Neural cell (in vitro differentiated cells): ENCODE results near the gene ZNF324. TPM values are rescaled to one million over a fixed set of nuclear protein-coding genes. Genes with fewer than 3 reads are reported as not detected.

Source experiments
- H2AFZ ChIP-seq: fragments of 200-600, 300-800 bp; sonication (generic), shearing (Covaris generic); 2 replicates; pipeline ENCODE4 v1.6.0; 2014; ENCODE audit warnings: low read depth, mild to moderate bottlenecking, antibody characterized with exemption, low read length, moderate library complexity
- H3F3A ChIP-seq: fragments of 200-600 bp; shearing (Covaris generic); 2 replicates; pipeline ENCODE4 v1.6.1; 2016; ENCODE audit warnings: mild to moderate bottlenecking, moderate library complexity, mixed read lengths, antibody characterized with exemption, low read length; ENCODE audit not compliant: insufficient read depth, poor library complexity, severe bottlenecking
- H3K27ac ChIP-seq: fragments of 200-600, 300-800 bp; sonication (generic), shearing (Covaris generic); 2 replicates; pipeline ENCODE4 v1.5.1; 2014; ENCODE audit warnings: mild to moderate bottlenecking, low read length, moderate library complexity
- H3K27me3 ChIP-seq: fragments of 300-800, 200-600 bp; sonication (generic), shearing (Covaris generic); 2 replicates; pipeline ENCODE4 v1.6.0; 2014; ENCODE audit warnings: mild to moderate bottlenecking, low read depth, low read length, moderate library complexity; ENCODE audit not compliant: insufficient read depth
- H3K36me3 ChIP-seq: fragments of 300-800, 200-600 bp; sonication (generic), shearing (Covaris generic); 2 replicates; pipeline ENCODE4 v1.5.1; 2014; ENCODE audit warnings: mild to moderate bottlenecking, antibody characterized with exemption, low read length, moderate library complexity; ENCODE audit not compliant: insufficient read depth
- H3K4me2 ChIP-seq: fragments of 300-800, 200-600 bp; sonication (generic), shearing (Covaris generic); 2 replicates; pipeline ENCODE4 v1.6.0; 2014; ENCODE audit warnings: mild to moderate bottlenecking, low read length
- H3K4me3 ChIP-seq: fragments of 300-800, 200-600 bp; sonication (generic), shearing (Covaris generic); 2 replicates; pipeline ENCODE4 v1.5.1; 2014; ENCODE audit warnings: mild to moderate bottlenecking, low read length, moderate library complexity
- H3K79me2 ChIP-seq: fragments of 200-600 bp; shearing (Covaris generic); replicated peaks from 2 replicates; pipeline ENCODE4 v1.6.0; 2014; ENCODE audit warnings: mild to moderate bottlenecking, low read length, moderate library complexity; ENCODE audit not compliant: insufficient read depth
- H3K9ac ChIP-seq: fragments of 300-800, 200-600 bp; sonication (generic), shearing (Covaris generic); 2 replicates; pipeline ENCODE4 v1.6.1; 2016; ENCODE audit warnings: mild to moderate bottlenecking, low read length, mixed read lengths
- H3K9me2 ChIP-seq: fragments of 200-600 bp; shearing (Covaris generic); 2 replicates; pipeline ENCODE4 v1.6.1; 2016; ENCODE audit warnings: mild to moderate bottlenecking, low read length, mixed read lengths; ENCODE audit not compliant: insufficient read depth
- H3K9me3 ChIP-seq: fragments of 200-600, 300-800 bp; sonication (generic), shearing (Covaris generic); 2 replicates; pipeline ENCODE4 v1.6.1; 2016; ENCODE audit warnings: mild to moderate bottlenecking, mixed run types, low read length, moderate library complexity, mixed read lengths
- H4K20me1 ChIP-seq: fragments of 200-600 bp; shearing (Covaris generic); 2 replicates; pipeline ENCODE4 v1.6.1; 2016; ENCODE audit warnings: mild to moderate bottlenecking, mixed run types; ENCODE audit not compliant: insufficient read depth
- EP300 ChIP-seq: fragments of 450-650 bp; conservative IDR thresholded peaks from 2 replicates; pipeline ENCODE4 v1.6.1; 2014; ENCODE audit warnings: antibody characterized with exemption, mild to moderate bottlenecking, moderate library complexity; ENCODE audit not compliant: poor library complexity, severe bottlenecking
- EZH2 ChIP-seq: fragments of 200-600, 300-800 bp; shearing (Covaris generic), sonication (generic); IDR thresholded peaks from 2 replicates; pipeline ENCODE4 v1.6.1; 2014; ENCODE audit warnings: antibody characterized with exemption, low read length, borderline replicate concordance, mild to moderate bottlenecking; ENCODE audit not compliant: insufficient read depth, poor library complexity, severe bottlenecking
- MXI1 ChIP-seq: fragments of 450-650 bp; conservative IDR thresholded peaks from 2 replicates; pipeline ENCODE4 v1.6.1; 2014; ENCODE audit warnings: antibody characterized with exemption, mild to moderate bottlenecking; ENCODE audit not compliant: poor library complexity, severe bottlenecking
- POLR2AphosphoS5 ChIP-seq: IDR thresholded peaks from 2 replicates; pipeline ENCODE4 v1.6.1; 2012
- RAD21 ChIP-seq: fragments of 450-650 bp; conservative IDR thresholded peaks from 2 replicates; pipeline ENCODE4 v1.6.1; 2014; ENCODE audit warnings: antibody characterized with exemption, mild to moderate bottlenecking, moderate library complexity
- REST ChIP-seq: IDR thresholded peaks from 2 replicates; pipeline ENCODE4 v1.6.1; 2012; ENCODE audit warnings: borderline replicate concordance
- SMC3 ChIP-seq: fragments of 450-650 bp; conservative IDR thresholded peaks from 2 replicates; pipeline ENCODE4 v1.6.1; 2014; ENCODE audit warnings: antibody characterized with exemption, mild to moderate bottlenecking, moderate library complexity; ENCODE audit not compliant: poor library complexity
- TAF1 ChIP-seq: IDR thresholded peaks from 2 replicates; pipeline ENCODE4 v1.6.1; 2012; ENCODE audit warnings: low read depth
- polyA plus RNA-seq: library from polyadenylated mRNA; depleted of rRNA; stranded (reverse); fragments of >200 nt; gene quantifications from 2 replicates; pipeline ENCODE4 v1.2.3, GENCODE V29; 2014
- TF ChIP-seq, protein P1 (sequence below): fragments of 450-650 bp; IDR thresholded peaks from 2 replicates; pipeline ENCODE4 v1.5.1; 2014; ENCODE audit warnings: antibody characterized with exemption, mild to moderate bottlenecking, moderate library complexity; ENCODE audit not compliant: poor library complexity, severe bottlenecking

Gene ZNF324
- polyA plus RNA-seq, 1 donor from 2014 or later: 12.5 TPM

DNA sequence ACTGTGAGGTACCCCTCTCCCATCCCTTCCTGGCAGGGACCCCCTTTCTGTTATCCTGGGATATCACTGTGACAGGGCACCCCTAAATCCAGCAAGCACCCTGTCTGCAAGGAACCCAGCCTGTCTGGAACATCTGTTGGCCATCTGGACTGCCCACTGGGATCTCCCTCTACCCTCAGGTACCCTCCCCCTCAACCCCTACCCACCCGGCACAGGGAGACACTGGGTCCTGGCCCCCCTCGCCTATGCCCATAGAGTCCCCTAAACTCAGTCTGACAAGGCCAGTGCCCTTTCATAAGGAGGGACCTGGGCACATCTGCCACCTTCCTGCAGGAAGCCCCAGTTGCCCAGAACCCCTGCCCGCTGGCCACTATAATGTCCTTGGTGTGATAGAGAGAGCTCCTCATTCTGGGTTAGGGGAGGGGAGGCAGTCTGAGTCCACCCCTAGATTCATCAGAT is 47.7 kb downstream of the ZNF324 start:
- H3K4me2 ChIP-seq: no peak overlapping the region
- H3K9me2 ChIP-seq: no peaks in the 10 kb centered on the region
- H3K36me3 ChIP-seq: no peaks in the 10 kb centered on the region
- TF ChIP-seq SMC3 (no peak), TAF1 (no peak), RAD21 (no peak), EZH2 (no peak), MXI1 (no peak)
- TF ChIP-seq, protein P1, sequence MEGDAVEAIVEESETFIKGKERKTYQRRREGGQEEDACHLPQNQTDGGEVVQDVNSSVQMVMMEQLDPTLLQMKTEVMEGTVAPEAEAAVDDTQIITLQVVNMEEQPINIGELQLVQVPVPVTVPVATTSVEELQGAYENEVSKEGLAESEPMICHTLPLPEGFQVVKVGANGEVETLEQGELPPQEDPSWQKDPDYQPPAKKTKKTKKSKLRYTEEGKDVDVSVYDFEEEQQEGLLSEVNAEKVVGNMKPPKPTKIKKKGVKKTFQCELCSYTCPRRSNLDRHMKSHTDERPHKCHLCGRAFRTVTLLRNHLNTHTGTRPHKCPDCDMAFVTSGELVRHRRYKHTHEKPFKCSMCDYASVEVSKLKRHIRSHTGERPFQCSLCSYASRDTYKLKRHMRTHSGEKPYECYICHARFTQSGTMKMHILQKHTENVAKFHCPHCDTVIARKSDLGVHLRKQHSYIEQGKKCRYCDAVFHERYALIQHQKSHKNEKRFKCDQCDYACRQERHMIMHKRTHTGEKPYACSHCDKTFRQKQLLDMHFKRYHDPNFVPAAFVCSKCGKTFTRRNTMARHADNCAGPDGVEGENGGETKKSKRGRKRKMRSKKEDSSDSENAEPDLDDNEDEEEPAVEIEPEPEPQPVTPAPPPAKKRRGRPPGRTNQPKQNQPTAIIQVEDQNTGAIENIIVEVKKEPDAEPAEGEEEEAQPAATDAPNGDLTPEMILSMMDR: no peak
- H2AFZ ChIP-seq: no peak overlapping the region
- peak overlapping the region; percentile 23 for H3K9ac ChIP-seq
- no peaks in the 10 kb centered on the region for H3K9me3 ChIP-seq
- H4K20me1 ChIP-seq: no peaks in the 10 kb centered on the region
- peaks cover 13% of the 10 kb centered on the region for H3K79me2 ChIP-seq
- H3K27ac ChIP-seq: no peak overlapping the region
- peaks cover 7% of the 10 kb centered on the region for H3F3A ChIP-seq
- H3K27me3 ChIP-seq: no peaks in the 10 kb centered on the region
- H3K4me3 ChIP-seq: peak overlapping the region; percentile 40

DNA sequence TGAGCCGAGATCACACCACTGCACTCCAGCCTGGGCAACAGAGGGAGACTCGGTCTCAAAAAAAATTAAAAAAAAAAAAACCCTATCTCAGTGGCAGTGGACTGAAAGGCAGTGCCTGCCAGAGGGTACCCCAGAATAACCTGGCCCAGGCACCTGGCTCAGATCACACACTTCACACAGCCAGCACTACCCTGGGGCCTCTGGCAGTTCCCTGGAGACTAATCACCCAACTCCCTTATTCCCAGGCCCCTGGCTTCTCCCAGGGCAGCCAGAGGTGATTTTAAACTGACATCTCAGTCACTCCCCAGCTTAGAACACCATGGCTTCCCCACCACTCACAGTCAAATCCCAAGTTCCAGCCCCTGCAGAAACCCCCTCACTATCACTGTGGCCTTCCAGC is 48.4 kb downstream of the ZNF324 start:
- Histone ChIP-seq H3K27me3 (no peaks in the 10 kb centered on the region), H3K9me2 (no peaks in the 10 kb centered on the region), H3K27ac (no peak overlapping the region), H3K4me2 (no peak overlapping the region), H3K79me2 (peaks cover 13% of the 10 kb centered on the region), H3K9ac (no peak overlapping the region), H3K36me3 (no peaks in the 10 kb centered on the region), H3K4me3 (no peak overlapping the region), H3F3A (peaks cover 7% of the 10 kb centered on the region), H3K9me3 (no peaks in the 10 kb centered on the region), H4K20me1 (no peaks in the 10 kb centered on the region), H2AFZ (no peak overlapping the region)
- no peak for TF ChIP-seq TAF1
- TF ChIP-seq REST: no peak

- no peak overlapping the region for H3K4me3 ChIP-seq
- H3K9ac ChIP-seq: no peak overlapping the region
- H3K9me3 ChIP-seq: no peaks in the 10 kb centered on the region
- no peak overlapping the region for H3K4me2 ChIP-seq
- H3F3A ChIP-seq: peaks cover 7% of the 10 kb centered on the region
- no peak overlapping the region for H3K27ac ChIP-seq
- H3K79me2 ChIP-seq: peaks cover 13% of the 10 kb centered on the region
- no peaks in the 10 kb centered on the region for H3K9me2 ChIP-seq
- no peaks in the 10 kb centered on the region for H3K36me3 ChIP-seq
- no peaks in the 10 kb centered on the region for H4K20me1 ChIP-seq
- H3K27me3 ChIP-seq: no peaks in the 10 kb centered on the region
- H2AFZ ChIP-seq: no peak overlapping the region
- TF ChIP-seq POLR2AphosphoS5 (no peak), EP300 (no peak), EZH2 (no peak), MXI1 (no peak)
- TF ChIP-seq, protein P1: no peak
Observed at GRCh38 chr19:58516246-58516836, 49.5 kb downstream of the ZNF324 start.
